IMR-90 (cell line): Measurements from ENCODE around the gene UBALD1. TPM values are rescaled to one million over a fixed set of nuclear protein-coding genes. Genes with fewer than 3 reads are reported as not detected.
A peak's percentile ranks its signal among the peaks of the same experiment; 100 is the strongest.

Source experiments
- ATAC-seq: fragments of 200-7000 bp; cut with Tn5 transposase; 2 replicates; pipeline ENCODE4 v1.9.1; 2020; ENCODE audit warnings: low read depth, mild to moderate bottlenecking, moderate library complexity
- BruUV-seq: library from RNA; stranded (reverse); fragments of 400-500 nt; replicated peaks from 2 replicates; lab custom pipeline; 2021; lab: Mats Ljungman, UMichigan
- CTCF ChIA-PET: fragments of 300-600 bp; formaldehyde crosslinking; extraction: SDS; loops from one replicate; lab custom pipeline; 2021; ENCODE audit warnings: antibody characterized with exemption; lab: Yijun Ruan, JAX
- POLR2A ChIA-PET: fragments of 300-600 bp; sonication (Branson Sonifier 250); formaldehyde crosslinking; loops from one replicate; lab custom pipeline; 2022; ENCODE audit warnings: antibody characterized with exemption; ENCODE audit not compliant: unreplicated experiment; lab: Charles Lee
- DNase-seq: peaks from one replicate; pipeline ENCODE4 v3.0.0; 2013
- H2AFZ ChIP-seq: replicated peaks from 2 replicates; pipeline ENCODE3; 2013; ENCODE audit warnings: low read length, mild to moderate bottlenecking; ENCODE audit not compliant: poor library complexity
- H2AK5ac ChIP-seq: 2 replicates; pipeline ENCODE4 v1.6.1; 2013; ENCODE audit warnings: low read depth, low read length, inconsistent platforms
- H2AK9ac ChIP-seq: replicated peaks from 2 replicates; pipeline ENCODE3; 2013; ENCODE audit warnings: mild to moderate bottlenecking, low read depth, low read length, moderate library complexity; ENCODE audit not compliant: poor library complexity
- H2BK120ac ChIP-seq: 2 replicates; pipeline ENCODE4 v1.6.1; 2013; ENCODE audit warnings: low read depth, low read length, inconsistent platforms
- H2BK15ac ChIP-seq: 3 replicates; pipeline ENCODE4 v1.6.1; 2013; ENCODE audit warnings: low read depth, low read length, inconsistent platforms
- H2BK20ac ChIP-seq: 2 replicates; pipeline ENCODE4 v1.6.1; 2013; ENCODE audit warnings: low read depth, mild to moderate bottlenecking, inconsistent platforms, low read length, moderate library complexity
- H2BK5ac ChIP-seq: 2 replicates; pipeline ENCODE4 v1.6.1; 2013; ENCODE audit warnings: mild to moderate bottlenecking, low read depth, low read length, inconsistent platforms; ENCODE audit not compliant: poor library complexity, severe bottlenecking
- H3K14ac ChIP-seq: replicated peaks from 2 replicates; pipeline ENCODE4 v1.6.1; 2013; ENCODE audit warnings: low read depth, low read length, inconsistent platforms
- H3K18ac ChIP-seq: 2 replicates; pipeline ENCODE4 v1.6.1; 2013; ENCODE audit warnings: low read depth, low read length, control low read depth
- H3K23ac ChIP-seq: 2 replicates; pipeline ENCODE4 v1.6.1; 2013; ENCODE audit warnings: low read depth, low read length, inconsistent platforms
- H3K27ac ChIP-seq: 2 replicates; pipeline ENCODE4 v1.5.1; 2013; ENCODE audit warnings: mild to moderate bottlenecking, control low read depth, low read length; ENCODE audit not compliant: insufficient read depth
- H3K27me3 ChIP-seq: 2 replicates; pipeline ENCODE4 v1.6.1; 2013; ENCODE audit warnings: low read length; ENCODE audit not compliant: control insufficient read depth, insufficient read depth
- H3K36me3 ChIP-seq: 2 replicates; pipeline ENCODE4 v1.6.1; 2013; ENCODE audit warnings: low read length, mixed read lengths; ENCODE audit not compliant: control insufficient read depth, insufficient read depth
- H3K4ac ChIP-seq: 2 replicates; pipeline ENCODE4 v1.6.1; 2013; ENCODE audit warnings: low read depth, low read length, inconsistent platforms
- H3K4me1 ChIP-seq: 2 replicates; pipeline ENCODE4 v1.6.1; 2013; ENCODE audit warnings: low read length, mixed read lengths; ENCODE audit not compliant: control insufficient read depth, insufficient read depth
- H3K4me2 ChIP-seq: 2 replicates; pipeline ENCODE4 v1.6.1; 2013; ENCODE audit warnings: low read depth, mild to moderate bottlenecking, control low read depth, low read length, moderate library complexity
- H3K4me3 ChIP-seq: 2 replicates; pipeline ENCODE4 v1.5.1; 2013; ENCODE audit warnings: low read depth, mild to moderate bottlenecking, control low read depth, low read length, moderate library complexity; ENCODE audit not compliant: insufficient read depth
- H3K56ac ChIP-seq: 2 replicates; pipeline ENCODE4 v1.6.1; 2013; ENCODE audit warnings: low read length, inconsistent platforms; ENCODE audit not compliant: insufficient read depth; ENCODE audit errors: extremely low read depth
- H3K79me1 ChIP-seq, 2 experiments: 2 replicates each; pipeline ENCODE4 v1.6.1; 2013; ENCODE audit warnings: low read length in 2 of 2, inconsistent platforms in 1 of 2, low read depth in 1 of 2
- H3K9ac ChIP-seq: 2 replicates; pipeline ENCODE4 v1.6.1; 2013; ENCODE audit warnings: low read depth, low read length, control low read depth
- H3K9me1 ChIP-seq: 2 replicates; pipeline ENCODE4 v1.6.1; 2013; ENCODE audit warnings: low read length, inconsistent platforms; ENCODE audit not compliant: insufficient read depth
- H3K9me3 ChIP-seq: 2 replicates; pipeline ENCODE4 v1.6.1; 2013; ENCODE audit warnings: low read length; ENCODE audit not compliant: control insufficient read depth, insufficient read depth
- H4K20me1 ChIP-seq: 2 replicates; pipeline ENCODE4 v1.6.1; 2013; ENCODE audit warnings: low read length, inconsistent platforms; ENCODE audit not compliant: insufficient read depth
- H4K5ac ChIP-seq: 2 replicates; pipeline ENCODE4 v1.6.1; 2013; ENCODE audit warnings: mild to moderate bottlenecking, low read depth, low read length, control low read depth
- H4K8ac ChIP-seq, 2 experiments: 2 replicates each; pipeline ENCODE4 v1.6.1; 2013; ENCODE audit warnings: low read depth in 2 of 2, low read length in 2 of 2, control low read depth in 1 of 2, inconsistent platforms in 1 of 2
- H4K91ac ChIP-seq: 2 replicates; pipeline ENCODE4 v1.6.1; 2013; ENCODE audit warnings: low read depth, low read length, inconsistent platforms; ENCODE audit not compliant: insufficient read depth
- BHLHE40 ChIP-seq: fragments of 150-350 bp; IDR thresholded peaks from 2 replicates; pipeline ENCODE4 v1.6.1; 2016; ENCODE audit warnings: mild to moderate bottlenecking, low read depth, low read length
- CEBPB ChIP-seq: IDR thresholded peaks from 2 replicates; pipeline ENCODE4 v1.6.1; 2012; ENCODE audit warnings: low read depth, low read length, improper control_type of control experiment
- CHD1 ChIP-seq: IDR thresholded peaks from 2 replicates; pipeline ENCODE4 v1.6.1; 2012; ENCODE audit warnings: low read depth, low read length, improper control_type of control experiment
- FOS ChIP-seq: fragments of 150-350 bp; IDR thresholded peaks from 2 replicates; pipeline ENCODE4 v1.6.1; 2016; ENCODE audit warnings: low read depth, low read length
- MAZ ChIP-seq: IDR thresholded peaks from 2 replicates; pipeline ENCODE4 v1.6.1; 2012; ENCODE audit warnings: low read depth, mild to moderate bottlenecking, low read length, improper control_type of control experiment, moderate library complexity, borderline replicate concordance
- MXI1 ChIP-seq: IDR thresholded peaks from 2 replicates; pipeline ENCODE4 v1.6.1; 2012; ENCODE audit warnings: low read depth, mild to moderate bottlenecking, low read length, moderate library complexity, borderline replicate concordance
- NFE2L2 ChIP-seq: fragments of 150-350 bp; IDR thresholded peaks from 2 replicates; pipeline ENCODE4 v1.6.1; 2016; ENCODE audit warnings: low read depth, mild to moderate bottlenecking, low read length
- POLR2A ChIP-seq: IDR thresholded peaks from 2 replicates; pipeline ENCODE4 v1.6.1; 2012; ENCODE audit warnings: mild to moderate bottlenecking, low read depth, low read length
- RAD21 ChIP-seq: IDR thresholded peaks from 2 replicates; pipeline ENCODE4 v1.6.1; 2012; ENCODE audit warnings: low read length, improper control_type of control experiment
- RCOR1 ChIP-seq: IDR thresholded peaks from 2 replicates; pipeline ENCODE4 v1.6.1; 2012; ENCODE audit warnings: mild to moderate bottlenecking, low read length, improper control_type of control experiment; ENCODE audit not compliant: insufficient replicate concordance
- RFX5 ChIP-seq: IDR thresholded peaks from 2 replicates; pipeline ENCODE4 v1.8.0; 2012; ENCODE audit warnings: low read depth, mild to moderate bottlenecking, low read length, moderate library complexity
- SMC3 ChIP-seq: fragments of 150-350 bp; IDR thresholded peaks from 2 replicates; pipeline ENCODE4 v1.6.1; 2016; ENCODE audit warnings: low read depth, mild to moderate bottlenecking, antibody characterized with exemption, low read length, moderate library complexity
- WGBS, 2 experiments: methylation state at CpG; one replicate each; pipeline versions ENCODE4 v1.1.5 to v1.1.7; 2013; ENCODE audit warnings: missing lambda C conversion rate in 2 of 2; ENCODE audit not compliant: insufficient read length in 1 of 2; ENCODE audit errors: extremely low coverage in 2 of 2; 5-methylcytosine and 5-hydroxymethylcytosine counted together
- dilution Hi-C: fragments of 300-500 bp; cut with HindIII; formaldehyde crosslinking; loops from one replicate; pipeline ENCODE4 v1.14.3; 2018; ENCODE audit warnings: low sequenced_read_pairs; ENCODE audit not compliant: unreplicated experiment
- in situ Hi-C: fragments of 300-500 bp; cut with MboI; formaldehyde crosslinking; loops from 3 replicates; pipeline ENCODE4 v1.14.3; 2019; ENCODE audit warnings: low sequenced_read_pairs, inconsistent platforms, mixed read lengths
- intact Hi-C: fragments of 100-400 bp; cut with micrococcal nuclease; formaldehyde crosslinking; loops from 2 replicates; pipeline ENCODE4 v1.10.0; 2022
- polyA plus RNA-seq, 3 experiments: library from polyadenylated mRNA; depleted of rRNA; stranded (reverse); fragments of >200 nt; gene quantifications; 2 replicates each; pipeline ENCODE4 v1.2.3, GENCODE V29; 2012; ENCODE audit warnings: low replicate concordance in 1 of 3
- total RNA-seq: library from RNA; depleted of rRNA; stranded (reverse); fragments of >200 nt; gene quantifications from 2 replicates; pipeline ENCODE4 v1.2.3, GENCODE V29; 2012
- TF ChIP-seq, protein P1 (sequence below): fragments of 150-350 bp; IDR thresholded peaks from 2 replicates; pipeline ENCODE4 v1.6.1; 2016; ENCODE audit warnings: low read depth, mild to moderate bottlenecking, low read length, moderate library complexity, borderline replicate concordance
- TF ChIP-seq, protein P2 (sequence below): fragments of 150-350 bp; IDR thresholded peaks from 2 replicates; pipeline ENCODE4 v1.6.1; 2017; ENCODE audit warnings: mild to moderate bottlenecking, antibody characterized with exemption, low read length, low read depth
- TF ChIP-seq, protein P3 (sequence below): conservative IDR thresholded peaks from 2 replicates; pipeline ENCODE4 v1.5.1; 2012; ENCODE audit warnings: mild to moderate bottlenecking, low read depth, low read length, improper control_type of control experiment

Gene UBALD1
- total and polyA plus RNA-seq, 2 of the 4 experiments (the other 2 are of a cell fraction): 1.3 to 14.5 TPM

DNA sequence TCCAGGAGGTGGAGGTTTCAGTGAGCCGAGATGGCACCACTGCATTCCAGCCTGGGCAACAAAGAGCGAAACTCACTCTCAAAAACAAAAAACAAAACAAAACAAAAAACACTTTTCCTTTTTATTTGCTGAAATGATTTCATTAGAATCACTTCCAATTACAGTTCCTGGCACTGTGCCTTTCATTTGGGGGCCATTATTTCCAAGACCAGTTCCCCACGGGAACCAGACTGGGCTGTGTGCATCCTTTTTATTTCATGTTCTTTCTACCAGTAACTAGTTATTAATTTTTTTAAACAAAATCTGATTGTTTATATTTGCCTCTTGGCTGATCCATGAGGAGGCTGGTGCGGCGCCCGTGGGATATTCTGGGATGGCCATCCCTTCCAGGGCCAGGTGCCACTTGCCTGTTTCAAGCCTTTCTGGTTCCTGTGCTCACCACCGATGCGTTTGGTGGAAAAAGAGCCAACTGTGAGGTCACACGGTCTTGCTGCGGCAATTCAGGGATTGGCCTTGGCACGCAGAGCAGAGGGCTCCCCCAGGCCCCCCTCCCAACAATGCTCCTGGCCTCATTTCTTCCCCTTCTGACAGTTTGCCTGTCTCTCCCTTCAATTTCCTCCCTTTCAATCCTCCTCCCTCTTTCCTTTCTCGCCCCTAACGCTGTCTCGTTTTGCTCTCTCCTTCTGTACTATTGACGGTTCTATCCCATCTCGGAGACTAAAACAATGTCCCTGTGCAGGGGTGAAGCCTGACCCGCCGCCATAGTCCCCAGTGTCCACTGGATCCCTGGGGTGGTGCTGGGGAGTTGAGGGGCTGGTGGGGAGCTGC, 13.4 kb downstream of the UBALD1 start:
- no TSS peak for BruUV-seq
- dilution Hi-C loops: no loop called here
- Histone ChIP-seq H3K27me3 (peaks cover 26% of the 10 kb centered on the region), H3K18ac (no peak overlapping the region), H2BK5ac (no peak overlapping the region), H3K4me1 (no peaks in the 10 kb centered on the region), H4K8ac (no peak overlapping the region), H2AK5ac (no peak overlapping the region), H3K79me1 (no peaks in the 10 kb centered on the region), H3K9ac (no peak overlapping the region), H2AK9ac (peak overlapping the region; percentile 6), H3K27ac (no peak overlapping the region), H4K20me1 (peaks cover 3% of the 10 kb centered on the region; the same call in 1 of the 2 replicates), H3K56ac (no peak overlapping the region), H2AFZ (no peak overlapping the region), H3K36me3 (no peaks in the 10 kb centered on the region), H2BK20ac (no peak overlapping the region), H2BK120ac (no peak overlapping the region), H3K4ac (no peak overlapping the region), H3K14ac (no peak overlapping the region), H2BK15ac (no peak overlapping the region), H4K91ac (no peak overlapping the region), H4K5ac (no peak overlapping the region), H3K4me3 (no peak overlapping the region), H3K23ac (no peak overlapping the region), H3K9me1 (no peaks in the 10 kb centered on the region), H3K4me2 (no peak overlapping the region; the same call in 1 of the 2 replicates), H3K9me3 (no peaks in the 10 kb centered on the region)
- POLR2A ChIA-PET: no interaction called here
- CTCF ChIA-PET: no interaction called here
- intact Hi-C loops: no loop called here
- DNase-seq (peak; percentile 20), ATAC-seq (peak; percentile 56)
- no CpG with 5 or more reads among the region's 18 CpGs for WGBS, 2 experiments
- in situ Hi-C loops: no loop called here
- TF ChIP-seq, protein P1, sequence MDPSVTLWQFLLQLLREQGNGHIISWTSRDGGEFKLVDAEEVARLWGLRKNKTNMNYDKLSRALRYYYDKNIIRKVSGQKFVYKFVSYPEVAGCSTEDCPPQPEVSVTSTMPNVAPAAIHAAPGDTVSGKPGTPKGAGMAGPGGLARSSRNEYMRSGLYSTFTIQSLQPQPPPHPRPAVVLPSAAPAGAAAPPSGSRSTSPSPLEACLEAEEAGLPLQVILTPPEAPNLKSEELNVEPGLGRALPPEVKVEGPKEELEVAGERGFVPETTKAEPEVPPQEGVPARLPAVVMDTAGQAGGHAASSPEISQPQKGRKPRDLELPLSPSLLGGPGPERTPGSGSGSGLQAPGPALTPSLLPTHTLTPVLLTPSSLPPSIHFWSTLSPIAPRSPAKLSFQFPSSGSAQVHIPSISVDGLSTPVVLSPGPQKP: no peak
- no peak for TF ChIP-seq CEBPB
- TF ChIP-seq, protein P2, sequence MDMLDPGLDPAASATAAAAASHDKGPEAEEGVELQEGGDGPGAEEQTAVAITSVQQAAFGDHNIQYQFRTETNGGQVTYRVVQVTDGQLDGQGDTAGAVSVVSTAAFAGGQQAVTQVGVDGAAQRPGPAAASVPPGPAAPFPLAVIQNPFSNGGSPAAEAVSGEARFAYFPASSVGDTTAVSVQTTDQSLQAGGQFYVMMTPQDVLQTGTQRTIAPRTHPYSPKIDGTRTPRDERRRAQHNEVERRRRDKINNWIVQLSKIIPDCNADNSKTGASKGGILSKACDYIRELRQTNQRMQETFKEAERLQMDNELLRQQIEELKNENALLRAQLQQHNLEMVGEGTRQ: no peak
- TF ChIP-seq RCOR1: no peak
- no peak for TF ChIP-seq RAD21
- TF ChIP-seq POLR2A: no peak
- no peak for TF ChIP-seq FOS
- TF ChIP-seq, protein P3, sequence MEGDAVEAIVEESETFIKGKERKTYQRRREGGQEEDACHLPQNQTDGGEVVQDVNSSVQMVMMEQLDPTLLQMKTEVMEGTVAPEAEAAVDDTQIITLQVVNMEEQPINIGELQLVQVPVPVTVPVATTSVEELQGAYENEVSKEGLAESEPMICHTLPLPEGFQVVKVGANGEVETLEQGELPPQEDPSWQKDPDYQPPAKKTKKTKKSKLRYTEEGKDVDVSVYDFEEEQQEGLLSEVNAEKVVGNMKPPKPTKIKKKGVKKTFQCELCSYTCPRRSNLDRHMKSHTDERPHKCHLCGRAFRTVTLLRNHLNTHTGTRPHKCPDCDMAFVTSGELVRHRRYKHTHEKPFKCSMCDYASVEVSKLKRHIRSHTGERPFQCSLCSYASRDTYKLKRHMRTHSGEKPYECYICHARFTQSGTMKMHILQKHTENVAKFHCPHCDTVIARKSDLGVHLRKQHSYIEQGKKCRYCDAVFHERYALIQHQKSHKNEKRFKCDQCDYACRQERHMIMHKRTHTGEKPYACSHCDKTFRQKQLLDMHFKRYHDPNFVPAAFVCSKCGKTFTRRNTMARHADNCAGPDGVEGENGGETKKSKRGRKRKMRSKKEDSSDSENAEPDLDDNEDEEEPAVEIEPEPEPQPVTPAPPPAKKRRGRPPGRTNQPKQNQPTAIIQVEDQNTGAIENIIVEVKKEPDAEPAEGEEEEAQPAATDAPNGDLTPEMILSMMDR: no peak
- TF ChIP-seq BHLHE40: no peak
- TF ChIP-seq NFE2L2: no peak
- no peak for TF ChIP-seq MXI1
- no peak for TF ChIP-seq CHD1
- TF ChIP-seq RFX5: no peak
- TF ChIP-seq SMC3: no peak
- no peak for TF ChIP-seq MAZ
